Stimulated activated CD4-positive, alpha-beta T cell treated with anti-CD3 and anti-CD28 coated beads, Interleukin-15, amount 100 ng/mL, for 1 hour (primary cell): Measurements from ENCODE around the gene JSRP1.

Source experiments
- DNase-seq, 2 donors: peaks; one replicate each; pipeline ENCODE4 v3.0.0-alpha.2; 2020; ENCODE audit warnings: low read depth in 1 of 2, low spot score in 1 of 2

Gene JSRP1

GRCh38 chr19:2233601-2234280, 22.5 kb downstream of the JSRP1 start:
- no peak for DNase-seq

- DNase-seq = no peak
Observed at GRCh38 chr19:2232286-2233151, 23.7 kb downstream of the JSRP1 start.

- DNase-seq = no peak
Observed at GRCh38 chr19:2231621-2232221, 24.5 kb downstream of the JSRP1 start.

- DNase-seq = no peak
Observed at GRCh38 chr19:2230807-2231533, 25.2 kb downstream of the JSRP1 start.

- no peak for DNase-seq
Observed at GRCh38 chr19:2230033-2230531, 26.1 kb downstream of the JSRP1 start.

GRCh38 chr19:2229103-2230032, 26.8 kb downstream of the JSRP1 start:
- DNase-seq = no peak

GRCh38 chr19:2228157-2229030, 27.8 kb downstream of the JSRP1 start:
- no peak for DNase-seq

GRCh38 chr19:2227415-2228156, 28.6 kb downstream of the JSRP1 start:
- DNase-seq = no peak

- DNase-seq = no peak
Observed at GRCh38 chr19:2226840-2227360, 29.3 kb downstream of the JSRP1 start.

GRCh38 chr19:2226051-2226839, 30.0 kb downstream of the JSRP1 start:
- no peak for DNase-seq

- DNase-seq = no peak
Observed at GRCh38 chr19:2225415-2226050, 30.7 kb downstream of the JSRP1 start.

- no peak for DNase-seq
Observed at GRCh38 chr19:2224754-2225349, 31.4 kb downstream of the JSRP1 start.

GRCh38 chr19:2223959-2224358, 32.3 kb downstream of the JSRP1 start:
- no peak for DNase-seq

GRCh38 chr19:2223391-2223790, 32.8 kb downstream of the JSRP1 start:
- DNase-seq = no peak

- DNase-seq = no peak
Observed at GRCh38 chr19:2221918-2222317, 34.3 kb downstream of the JSRP1 start.

- no peak for DNase-seq
Observed at GRCh38 chr19:2221250-2221831, 34.9 kb downstream of the JSRP1 start.
